Endothelial cell of umbilical vein (primary cell): Measurements from ENCODE around the gene LCE1B. TPM values are rescaled to one million over a fixed set of nuclear protein-coding genes. Genes with fewer than 3 reads are reported as not detected.

ENCODE experiments used
- BruUV-seq: library from RNA; stranded (reverse); fragments of 400-500 nt; replicated peaks from 2 replicates; lab custom pipeline; 2021; lab: Mats Ljungman, UMichigan
- CTCF ChIA-PET: fragments of 300-600, 350-600 bp; sonication (Branson Sonifier 250); formaldehyde crosslinking; loops from one replicate; lab custom pipeline; 2021; ENCODE audit warnings: antibody characterized with exemption, inconsistent platforms; lab: Charles Lee
- POLR2A ChIA-PET: fragments of 300-600, 350-600 bp; sonication (Branson Sonifier 250); formaldehyde crosslinking; loops from one replicate; lab custom pipeline; 2021; ENCODE audit warnings: antibody characterized with exemption, inconsistent platforms; lab: Charles Lee
- DNase-seq: peaks from one replicate; pipeline ENCODE4 v3.0.0-alpha.2; 2011; ENCODE audit warnings: low read depth, low spot score
- FAIRE-seq: peaks from 2 replicates; lab custom pipeline; 2011; peaks lifted over from hg19 to GRCh38; lab: Jason Lieb, UNC
- H2AFZ ChIP-seq: 2 replicates; pipeline ENCODE4 v1.6.0; 2012; ENCODE audit warnings: low read depth, low read length, control low read depth, inconsistent platforms
- H3K27ac ChIP-seq: 2 replicates; pipeline ENCODE4 v1.5.1; 2011; ENCODE audit warnings: low read depth, mild to moderate bottlenecking, control low read depth, low read length, moderate library complexity; ENCODE audit not compliant: insufficient read depth
- H3K27me3 ChIP-seq, 2 experiments: 2 replicates each; pipeline versions ENCODE4 v1.6.0 to v1.6.1; 2011; ENCODE audit warnings: low read length in 2 of 2, mixed read lengths in 1 of 2; ENCODE audit not compliant: control insufficient read depth in 2 of 2, insufficient read depth in 2 of 2
- H3K36me3 ChIP-seq, 2 experiments: 2 replicates in 1 of 2; 3 replicates in 1 of 2; pipeline ENCODE4 v1.5.1; 2011; ENCODE audit warnings: low read length in 2 of 2, mild to moderate bottlenecking in 1 of 2, moderate library complexity in 1 of 2; ENCODE audit not compliant: control insufficient read depth in 2 of 2, insufficient read depth in 2 of 2; ENCODE audit errors: extremely low read depth in 1 of 2
- H3K4me1 ChIP-seq: 3 replicates; pipeline ENCODE4 v1.5.1; 2011; ENCODE audit warnings: mild to moderate bottlenecking, low read length; ENCODE audit not compliant: control insufficient read depth, insufficient read depth; ENCODE audit errors: extremely low read depth
- H3K4me2 ChIP-seq: 2 replicates; pipeline ENCODE4 v1.6.1; 2011; ENCODE audit warnings: low read length, control low read depth, mixed read lengths; ENCODE audit not compliant: insufficient read depth
- H3K4me3 ChIP-seq, 3 experiments: fragments of 200-600 bp in 1 of 3; sonication (generic), shearing (Covaris generic) in 1 of 3; replicated peaks in 1 of 3; 2 replicates each; pipeline ENCODE4 v1.5.1; 2011 to 2016; ENCODE audit warnings: control low read depth in 3 of 3, low read length in 3 of 3, mild to moderate bottlenecking in 2 of 3, inconsistent platforms in 1 of 3, low read depth in 1 of 3, moderate library complexity in 1 of 3; ENCODE audit not compliant: insufficient read depth in 1 of 3
- H3K79me2 ChIP-seq: 2 replicates; pipeline ENCODE4 v1.6.0; 2012; ENCODE audit warnings: low read length, inconsistent platforms; ENCODE audit not compliant: control insufficient read depth, insufficient read depth
- H3K9ac ChIP-seq: replicated peaks from 2 replicates; pipeline ENCODE3; 2011; ENCODE audit warnings: low read length, control low read depth; ENCODE audit not compliant: insufficient read depth; ENCODE audit errors: extremely low read depth
- H3K9me1 ChIP-seq: replicated peaks from 3 replicates; pipeline ENCODE4 v1.6.0; 2011; ENCODE audit warnings: mild to moderate bottlenecking, low read length; ENCODE audit not compliant: control insufficient read depth, insufficient read depth; ENCODE audit errors: extremely low read depth
- H3K9me3 ChIP-seq: replicated peaks from 2 replicates; pipeline ENCODE4 v1.5.1; 2012; ENCODE audit warnings: low read length, inconsistent platforms; ENCODE audit not compliant: control insufficient read depth, insufficient read depth
- H4K20me1 ChIP-seq: replicated peaks from 2 replicates; pipeline ENCODE3; 2011; ENCODE audit warnings: mild to moderate bottlenecking, low read length; ENCODE audit not compliant: control insufficient read depth, insufficient read depth; ENCODE audit errors: extremely low read depth
- EZH2 ChIP-seq: IDR thresholded peaks from 2 replicates; pipeline ENCODE4 v1.6.1; 2012; ENCODE audit warnings: borderline replicate concordance, low read depth, mild to moderate bottlenecking, moderate library complexity, low read length, inconsistent platforms; ENCODE audit not compliant: severe bottlenecking
- FOS ChIP-seq: IDR thresholded peaks from 2 replicates; pipeline ENCODE4 v1.6.1; 2011; ENCODE audit warnings: mild to moderate bottlenecking, low read length, moderate library complexity, borderline replicate concordance; ENCODE audit not compliant: insufficient read depth
- GATA2 ChIP-seq: IDR thresholded peaks from 2 replicates; pipeline ENCODE4 v1.7.0; 2011; ENCODE audit warnings: low read depth, mild to moderate bottlenecking, moderate library complexity, mixed read lengths, low read length; ENCODE audit not compliant: insufficient read length, insufficient read depth
- JUN ChIP-seq: IDR thresholded peaks from 2 replicates; pipeline ENCODE4 v1.6.1; 2011; ENCODE audit warnings: borderline replicate concordance, low read depth; ENCODE audit not compliant: insufficient read length, insufficient read depth
- MYC ChIP-seq: IDR thresholded peaks from one replicate; pipeline ENCODE4 v1.6.1; 2011; ENCODE audit warnings: mild to moderate bottlenecking, low read depth, low read length
- POLR2A ChIP-seq: IDR thresholded peaks from 2 replicates; pipeline ENCODE4 v1.6.1; 2012; ENCODE audit warnings: low read depth, mild to moderate bottlenecking, control low read depth, low read length
- POLR2AphosphoS5 ChIP-seq: IDR thresholded peaks from 2 replicates; pipeline ENCODE4 v1.6.1; 2012; ENCODE audit warnings: low read depth, mild to moderate bottlenecking, control low read depth, low read length, moderate library complexity; ENCODE audit not compliant: insufficient read depth
- dilution Hi-C: fragments of 300-500 bp; cut with MboI; formaldehyde crosslinking; loops from one replicate; pipeline ENCODE4 v1.15.0; 2019; ENCODE audit warnings: low sequenced_read_pairs; ENCODE audit not compliant: extremely low pct_ligation_motif_present
- intact Hi-C: fragments of 100-400 bp; cut with micrococcal nuclease; formaldehyde crosslinking; loops from one replicate; pipeline ENCODE4 v1.10.0; 2022
- polyA plus RNA-seq, 4 experiments: library from polyadenylated mRNA; depleted of rRNA in 3 of 4; stranded (reverse) in 3 of 4; unstranded in 1 of 4; fragments of >200 nt; gene quantifications; 2 replicates each; pipeline versions ENCODE4 v1.2.1 to v1.2.3, GENCODE V29; 2011 to 2012; ENCODE audit warnings: missing spikeins in 1 of 4
- total RNA-seq: library from RNA; stranded (reverse); gene quantifications from 2 replicates; pipeline ENCODE4 v1.2.3, GENCODE V29; 2021
- TF ChIP-seq, protein P1 (sequence below), 2 donors: IDR thresholded peaks; 1 replicate in 1 of 2; 2 replicates in 1 of 2; pipeline ENCODE4 v1.5.1; 2011; ENCODE audit warnings: low read length in 2 of 2, mild to moderate bottlenecking in 2 of 2, moderate library complexity in 2 of 2, control low read depth in 1 of 2, inconsistent platforms in 1 of 2, low read depth in 1 of 2; ENCODE audit not compliant: insufficient read depth in 1 of 2; ENCODE audit errors: extremely low read depth in 1 of 2
- TF ChIP-seq, protein P2 (sequence below): IDR thresholded peaks from 2 replicates; pipeline ENCODE4 v1.6.1; 2011; ENCODE audit not compliant: insufficient read depth, insufficient read length

Gene LCE1B
- total and polyA plus RNA-seq, 2 donors (not counting 3 experiments of a cell fraction or from before 2014, with no cell fraction given) = not detected

DNA sequence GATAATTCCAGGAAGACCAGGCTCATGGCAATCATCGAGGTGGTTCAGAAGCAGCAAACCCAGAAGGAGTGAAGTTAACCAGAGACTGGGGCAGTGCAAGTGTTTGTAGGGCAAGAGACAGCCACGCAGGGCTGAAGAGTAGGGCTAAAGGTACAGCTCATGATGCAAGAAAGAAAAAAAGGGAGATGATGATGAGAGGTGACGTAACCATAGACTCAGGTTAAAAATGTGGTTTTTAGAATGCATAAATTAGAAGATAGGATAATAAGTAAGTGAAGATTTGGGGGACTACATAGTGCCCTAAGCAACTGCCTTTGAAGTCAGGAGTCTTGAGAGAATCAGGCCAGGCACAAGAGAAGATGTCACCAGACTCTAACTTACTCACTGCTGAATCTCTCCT, 48.4 kb downstream of the LCE1B start:
- Histone ChIP-seq H4K20me1 (no peaks in the 10 kb centered on the region), H3K9ac (no peak overlapping the region), H3K4me3 (no peak overlapping the region), H3K9me1 (no peaks in the 10 kb centered on the region), H3K4me1 (no peaks in the 10 kb centered on the region), H3K36me3 (no peaks in the 10 kb centered on the region), H3K27me3 (no peaks in the 10 kb centered on the region), H3K79me2 (no peaks in the 10 kb centered on the region), H3K9me3 (no peaks in the 10 kb centered on the region), H3K27ac (no peak overlapping the region), H2AFZ (no peak overlapping the region), H3K4me2 (no peak overlapping the region)
- dilution Hi-C loops (no loop called here), intact Hi-C loops (no loop called here)
- no peak for FAIRE-seq
- POLR2A ChIA-PET = no interaction called here
- no peak for DNase-seq
- CTCF ChIA-PET = no interaction called here
- no TSS peak for BruUV-seq
- TF ChIP-seq JUN (no peak), FOS (no peak), GATA2 (no peak), POLR2A (no peak)
- TF ChIP-seq, protein P1, sequence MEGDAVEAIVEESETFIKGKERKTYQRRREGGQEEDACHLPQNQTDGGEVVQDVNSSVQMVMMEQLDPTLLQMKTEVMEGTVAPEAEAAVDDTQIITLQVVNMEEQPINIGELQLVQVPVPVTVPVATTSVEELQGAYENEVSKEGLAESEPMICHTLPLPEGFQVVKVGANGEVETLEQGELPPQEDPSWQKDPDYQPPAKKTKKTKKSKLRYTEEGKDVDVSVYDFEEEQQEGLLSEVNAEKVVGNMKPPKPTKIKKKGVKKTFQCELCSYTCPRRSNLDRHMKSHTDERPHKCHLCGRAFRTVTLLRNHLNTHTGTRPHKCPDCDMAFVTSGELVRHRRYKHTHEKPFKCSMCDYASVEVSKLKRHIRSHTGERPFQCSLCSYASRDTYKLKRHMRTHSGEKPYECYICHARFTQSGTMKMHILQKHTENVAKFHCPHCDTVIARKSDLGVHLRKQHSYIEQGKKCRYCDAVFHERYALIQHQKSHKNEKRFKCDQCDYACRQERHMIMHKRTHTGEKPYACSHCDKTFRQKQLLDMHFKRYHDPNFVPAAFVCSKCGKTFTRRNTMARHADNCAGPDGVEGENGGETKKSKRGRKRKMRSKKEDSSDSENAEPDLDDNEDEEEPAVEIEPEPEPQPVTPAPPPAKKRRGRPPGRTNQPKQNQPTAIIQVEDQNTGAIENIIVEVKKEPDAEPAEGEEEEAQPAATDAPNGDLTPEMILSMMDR (IDR thresholded peaks at IDR 0.05; ENCODE audit: extremely low read depth in 1 of 2, insufficient read depth in 1 of 2, low read depth in 1 of 2, low read length in 2 of 2) = no peak
- TF ChIP-seq, protein P2, sequence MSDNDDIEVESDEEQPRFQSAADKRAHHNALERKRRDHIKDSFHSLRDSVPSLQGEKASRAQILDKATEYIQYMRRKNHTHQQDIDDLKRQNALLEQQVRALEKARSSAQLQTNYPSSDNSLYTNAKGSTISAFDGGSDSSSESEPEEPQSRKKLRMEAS = no peak

DNA sequence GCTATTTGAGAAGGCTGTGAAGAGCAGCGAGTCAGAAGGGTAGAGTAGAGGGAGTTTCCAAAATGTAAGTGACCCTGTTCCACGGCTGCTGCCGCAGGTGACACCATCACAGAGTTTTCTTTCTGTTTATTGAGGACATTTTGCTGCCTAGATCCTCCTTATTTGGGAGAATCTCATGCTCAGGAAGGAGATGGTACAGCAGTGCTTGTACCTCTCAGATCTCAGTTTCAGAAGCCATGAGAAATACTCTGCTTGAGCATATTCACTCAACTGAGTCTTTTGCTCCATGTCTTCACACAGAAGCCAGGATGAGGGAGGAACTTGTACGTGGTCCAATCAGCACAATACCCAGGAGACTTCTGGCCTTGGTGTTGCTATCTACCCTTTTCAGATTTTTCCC, 49.6 kb downstream of the LCE1B start:
- intact Hi-C loops = no loop called here
- CTCF ChIA-PET = no interaction called here
- BruUV-seq = no TSS peak
- no peak for DNase-seq
- H2AFZ ChIP-seq = no peak overlapping the region
- no peaks in the 10 kb centered on the region for H3K27me3 ChIP-seq
- no peak overlapping the region for H3K4me2 ChIP-seq
- H3K9ac ChIP-seq = no peak overlapping the region
- dilution Hi-C loops = no loop called here
- TF ChIP-seq, protein P1 (IDR thresholded peaks at IDR 0.05; ENCODE audit: extremely low read depth in 1 of 2, insufficient read depth in 1 of 2, low read depth in 1 of 2, low read length in 2 of 2) = no peak
- TF ChIP-seq FOS (no peak), EZH2 (no peak), POLR2AphosphoS5 (no peak), POLR2A (no peak), MYC (no peak), GATA2 (no peak), JUN (no peak)
- TF ChIP-seq, protein P2 = no peak
- no peak overlapping the region for H3K4me3 ChIP-seq
- FAIRE-seq = no peak
- H4K20me1 ChIP-seq = no peaks in the 10 kb centered on the region
- H3K9me3 ChIP-seq = no peaks in the 10 kb centered on the region
- H3K79me2 ChIP-seq = no peaks in the 10 kb centered on the region
- H3K4me1 ChIP-seq = no peaks in the 10 kb centered on the region
- H3K9me1 ChIP-seq = no peaks in the 10 kb centered on the region
- no peak overlapping the region for H3K27ac ChIP-seq
- no peaks in the 10 kb centered on the region for H3K36me3 ChIP-seq
- POLR2A ChIA-PET = no interaction called here
